Measurements from ENCODE around the gene PTPN3.

DNA sequence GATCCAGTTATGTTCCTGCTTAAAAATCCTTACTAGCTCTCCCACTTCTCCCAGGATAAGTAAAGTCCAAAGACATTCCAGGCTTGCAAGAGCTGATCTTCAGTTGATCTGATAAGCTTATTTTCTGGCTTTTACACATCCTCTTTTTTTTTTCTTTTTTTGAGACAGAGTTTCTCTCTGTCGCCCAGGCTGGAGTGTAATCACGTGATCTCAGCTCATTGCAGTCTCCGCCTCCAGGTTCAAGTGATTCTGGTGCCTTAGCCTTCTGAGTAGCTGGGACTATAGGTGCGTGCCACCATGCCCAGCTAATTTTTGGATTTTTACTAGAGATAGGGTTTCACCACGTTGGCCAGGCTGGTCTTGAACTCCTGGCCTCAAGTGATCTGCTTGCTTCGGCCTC, 37.3 kb upstream of the PTPN3 start:
- no peak for TF ChIP-seq POLR2AphosphoS5 (IDR thresholded peaks at IDR 0.05; ENCODE audit: low read depth)
- TF ChIP-seq, protein P1, sequence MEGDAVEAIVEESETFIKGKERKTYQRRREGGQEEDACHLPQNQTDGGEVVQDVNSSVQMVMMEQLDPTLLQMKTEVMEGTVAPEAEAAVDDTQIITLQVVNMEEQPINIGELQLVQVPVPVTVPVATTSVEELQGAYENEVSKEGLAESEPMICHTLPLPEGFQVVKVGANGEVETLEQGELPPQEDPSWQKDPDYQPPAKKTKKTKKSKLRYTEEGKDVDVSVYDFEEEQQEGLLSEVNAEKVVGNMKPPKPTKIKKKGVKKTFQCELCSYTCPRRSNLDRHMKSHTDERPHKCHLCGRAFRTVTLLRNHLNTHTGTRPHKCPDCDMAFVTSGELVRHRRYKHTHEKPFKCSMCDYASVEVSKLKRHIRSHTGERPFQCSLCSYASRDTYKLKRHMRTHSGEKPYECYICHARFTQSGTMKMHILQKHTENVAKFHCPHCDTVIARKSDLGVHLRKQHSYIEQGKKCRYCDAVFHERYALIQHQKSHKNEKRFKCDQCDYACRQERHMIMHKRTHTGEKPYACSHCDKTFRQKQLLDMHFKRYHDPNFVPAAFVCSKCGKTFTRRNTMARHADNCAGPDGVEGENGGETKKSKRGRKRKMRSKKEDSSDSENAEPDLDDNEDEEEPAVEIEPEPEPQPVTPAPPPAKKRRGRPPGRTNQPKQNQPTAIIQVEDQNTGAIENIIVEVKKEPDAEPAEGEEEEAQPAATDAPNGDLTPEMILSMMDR (conservative IDR thresholded peaks at IDR 0.05; ENCODE audit: low read depth in 2 of 2) = no peak
- TF ChIP-seq EZH2phosphoT487 (IDR thresholded peaks at IDR 0.05; ENCODE audit: unreplicated experiment) = no peak
